GM21717 (cell line): ENCODE data around the gene NBEA.
A peak's percentile ranks its signal among the peaks of the same experiment; 100 is the strongest.
"Not testable (repeated sequence)": the region's sequence is repeated elsewhere in the genome, so short reads cannot be mapped to it uniquely, and the experiment has no call there.

Experiments used
- ATAC-seq: cut with Tn5 transposase; IDR thresholded peaks from one replicate; pipeline ENCODE4 v1.9.1; 2021; ENCODE audit warnings: mild to moderate bottlenecking, moderate library complexity; ENCODE audit not compliant: unreplicated experiment

Gene NBEA

GRCh38 chr13:34941835-34942731 lies at the start of gene NBEA:
TSS of gene NBEA (plus strand) at chr13:34942270. CDS start at chr13:34942821, 551 bp downstream.
- ATAC-seq, result peak; percentile 72

- no peak for ATAC-seq
Observed at GRCh38 chr13:34894756-34895155, 47.3 kb upstream of the NBEA start.

- ATAC-seq, result no peak
Observed at GRCh38 chr13:34897220-34897619, 44.9 kb upstream of the NBEA start.

- no peak for ATAC-seq
Observed at GRCh38 chr13:34899888-34900287, 42.2 kb upstream of the NBEA start.

GRCh38 chr13:34900288-34900739 lies 41.8 kb upstream of the NBEA start:
- no peak for ATAC-seq

- no peak for ATAC-seq
Observed at GRCh38 chr13:34901572-34901971, 40.5 kb upstream of the NBEA start.

- no peak for ATAC-seq
Observed at GRCh38 chr13:34911159-34911558, 30.9 kb upstream of the NBEA start.

- no peak for ATAC-seq
Observed at GRCh38 chr13:34913040-34913439, 29.0 kb upstream of the NBEA start.

GRCh38 chr13:34914416-34914815 lies 27.7 kb upstream of the NBEA start:
- no peak for ATAC-seq

- no peak for ATAC-seq
Observed at GRCh38 chr13:34926508-34926907, 15.6 kb upstream of the NBEA start.

GRCh38 chr13:34928676-34929075 lies 13.4 kb upstream of the NBEA start:
- not testable (repeated sequence) for ATAC-seq

- ATAC-seq, result no peak
Observed at GRCh38 chr13:34931572-34931971, 10.5 kb upstream of the NBEA start.

- no peak for ATAC-seq
Observed at GRCh38 chr13:34933349-34933748, 8.7 kb upstream of the NBEA start.

- ATAC-seq, result no peak
Observed at GRCh38 chr13:34933786-34934185, 8.3 kb upstream of the NBEA start.

- ATAC-seq, result no peak
Observed at GRCh38 chr13:34935841-34936240, 6.2 kb upstream of the NBEA start.

GRCh38 chr13:34939771-34940170 lies 2.3 kb upstream of the NBEA start:
- ATAC-seq, result no peak

- ATAC-seq, result no peak
Observed at GRCh38 chr13:34941436-34941834, 635 bp upstream of the NBEA start.

GRCh38 chr13:34942732-34943435 lies 814 bp downstream of the NBEA start:
- peak; percentile 22 for ATAC-seq

- no peak for ATAC-seq
Observed at GRCh38 chr13:34943436-34944273, 1.6 kb downstream of the NBEA start.

- no peak for ATAC-seq
Observed at GRCh38 chr13:34944274-34944634, 2.2 kb downstream of the NBEA start.

- ATAC-seq, result no peak
Observed at GRCh38 chr13:34944751-34945150, 2.7 kb downstream of the NBEA start.
